ENCODE measurements around the gene GLIS1.

DNA sequence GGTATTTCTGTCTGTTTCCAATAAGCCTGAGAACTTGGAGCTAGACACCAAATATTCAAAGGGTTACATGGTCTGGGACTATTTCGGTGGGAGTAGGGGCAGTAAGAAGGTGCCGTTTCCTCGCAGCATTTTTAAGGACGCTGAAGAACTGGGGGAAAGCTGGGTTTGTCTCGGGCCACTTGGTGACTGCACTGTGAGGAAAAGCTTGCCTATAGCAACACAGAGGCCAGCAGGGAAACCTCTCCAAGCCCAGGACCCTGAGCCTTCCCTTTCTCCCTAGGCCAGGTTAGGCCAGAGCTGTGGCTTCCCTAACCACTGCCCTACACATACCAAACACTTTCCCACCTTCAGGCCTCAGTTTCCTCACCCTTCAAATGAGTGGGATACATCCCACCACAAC is 3.3 kb downstream of the GLIS1 start:
- no peak for TF ChIP-seq EZH2 (optimal IDR thresholded peaks at IDR 0.05; ENCODE audit: low read depth, low read length)
- TF ChIP-seq, protein P1, sequence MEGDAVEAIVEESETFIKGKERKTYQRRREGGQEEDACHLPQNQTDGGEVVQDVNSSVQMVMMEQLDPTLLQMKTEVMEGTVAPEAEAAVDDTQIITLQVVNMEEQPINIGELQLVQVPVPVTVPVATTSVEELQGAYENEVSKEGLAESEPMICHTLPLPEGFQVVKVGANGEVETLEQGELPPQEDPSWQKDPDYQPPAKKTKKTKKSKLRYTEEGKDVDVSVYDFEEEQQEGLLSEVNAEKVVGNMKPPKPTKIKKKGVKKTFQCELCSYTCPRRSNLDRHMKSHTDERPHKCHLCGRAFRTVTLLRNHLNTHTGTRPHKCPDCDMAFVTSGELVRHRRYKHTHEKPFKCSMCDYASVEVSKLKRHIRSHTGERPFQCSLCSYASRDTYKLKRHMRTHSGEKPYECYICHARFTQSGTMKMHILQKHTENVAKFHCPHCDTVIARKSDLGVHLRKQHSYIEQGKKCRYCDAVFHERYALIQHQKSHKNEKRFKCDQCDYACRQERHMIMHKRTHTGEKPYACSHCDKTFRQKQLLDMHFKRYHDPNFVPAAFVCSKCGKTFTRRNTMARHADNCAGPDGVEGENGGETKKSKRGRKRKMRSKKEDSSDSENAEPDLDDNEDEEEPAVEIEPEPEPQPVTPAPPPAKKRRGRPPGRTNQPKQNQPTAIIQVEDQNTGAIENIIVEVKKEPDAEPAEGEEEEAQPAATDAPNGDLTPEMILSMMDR (IDR thresholded peaks at IDR 0.05; ENCODE audit: low read length) = no peak
